HG02763 (cell line): ENCODE measurements around the gene TNFRSF21.
"Not testable (repeated sequence)": the region's sequence is repeated elsewhere in the genome, so short reads cannot be mapped to it uniquely, and the experiment has no call there.

Experiments
- ATAC-seq: cut with Tn5 transposase; IDR thresholded peaks from one replicate; pipeline ENCODE4 v1.9.1; 2021; ENCODE audit warnings: mild to moderate bottlenecking, moderate library complexity; ENCODE audit not compliant: unreplicated experiment

TNFRSF21 gene

GRCh38 chr6:47290124-47290834 is 19.4 kb downstream of the TNFRSF21 start:
- no peak for ATAC-seq

GRCh38 chr6:47288267-47289090 is 21.2 kb downstream of the TNFRSF21 start:
- no peak for ATAC-seq

- no peak for ATAC-seq
These were observed 23.4 kb downstream of the TNFRSF21 start for GRCh38 chr6:47286301-47286700.

- no peak for ATAC-seq
These were observed 25.7 kb downstream of the TNFRSF21 start for GRCh38 chr6:47283993-47284392.

- ATAC-seq = no peak
These were observed 31.2 kb downstream of the TNFRSF21 start for GRCh38 chr6:47278545-47278944.

- no peak for ATAC-seq
These were observed 32.0 kb downstream of the TNFRSF21 start for GRCh38 chr6:47277702-47278101.

GRCh38 chr6:47276377-47276776 is 33.3 kb downstream of the TNFRSF21 start:
- ATAC-seq = no peak

- no peak for ATAC-seq
These were observed 34.1 kb downstream of the TNFRSF21 start for GRCh38 chr6:47275640-47276039.

GRCh38 chr6:47275132-47275531 is 34.6 kb downstream of the TNFRSF21 start:
- ATAC-seq = not testable (repeated sequence)

- ATAC-seq = no peak
These were observed 41.0 kb downstream of the TNFRSF21 start for GRCh38 chr6:47268572-47269187.

GRCh38 chr6:47267301-47267700 is 42.4 kb downstream of the TNFRSF21 start:
- no peak for ATAC-seq

GRCh38 chr6:47265971-47266370 is 43.7 kb downstream of the TNFRSF21 start:
- ATAC-seq = no peak

GRCh38 chr6:47264775-47265184 is 44.9 kb downstream of the TNFRSF21 start:
- ATAC-seq = no peak

GRCh38 chr6:47263268-47263667 is 46.4 kb downstream of the TNFRSF21 start:
- ATAC-seq = no peak

GRCh38 chr6:47262231-47262630 is 47.5 kb downstream of the TNFRSF21 start:
- ATAC-seq = no peak

- no peak for ATAC-seq
These were observed 48.5 kb downstream of the TNFRSF21 start for GRCh38 chr6:47261191-47261590.

GRCh38 chr6:47260021-47260420 is 49.7 kb downstream of the TNFRSF21 start:
- ATAC-seq = no peak

GRCh38 chr6:47258724-47259347 is 50.9 kb downstream of the TNFRSF21 start:
- ATAC-seq = no peak

GRCh38 chr6:47256981-47257730 is 52.5 kb downstream of the TNFRSF21 start:
- ATAC-seq = no peak

GRCh38 chr6:47256361-47256760 is 53.3 kb downstream of the TNFRSF21 start:
- no peak for ATAC-seq

- ATAC-seq = no peak
These were observed 54.8 kb downstream of the TNFRSF21 start for GRCh38 chr6:47254906-47255305.
